HTERT RPE-1 (cell line): ENCODE measurements around the gene C1QTNF12.

Experiments
- in situ Hi-C: fragments of 300-500 bp; cut with MboI; formaldehyde crosslinking; loops from 4 replicates; pipeline ENCODE4 v1.14.3; 2020; ENCODE audit warnings: low sequenced_read_pairs

Gene C1QTNF12

GRCh38 chr1:1241588-1242219 is 4.8 kb downstream of the C1QTNF12 start:
- in situ Hi-C loops, result no loop called here

- in situ Hi-C loops, result no loop called here
Measured at GRCh38 chr1:1240822-1241587, 5.5 kb downstream of the C1QTNF12 start.

GRCh38 chr1:1240348-1240732 is 6.2 kb downstream of the C1QTNF12 start:
- in situ Hi-C loops, result no loop called here

GRCh38 chr1:1239614-1240347 is 6.7 kb downstream of the C1QTNF12 start:
- in situ Hi-C loops, result no loop called here

- in situ Hi-C loops, result no loop called here
Measured at GRCh38 chr1:1239227-1239613, 7.3 kb downstream of the C1QTNF12 start.

- in situ Hi-C loops, result no loop called here
Measured at GRCh38 chr1:1238702-1239178, 7.8 kb downstream of the C1QTNF12 start.

GRCh38 chr1:1237874-1238701 is 8.4 kb downstream of the C1QTNF12 start:
- in situ Hi-C loops, result no loop called here

- in situ Hi-C loops, result no loop called here
Measured at GRCh38 chr1:1236945-1237873, 9.3 kb downstream of the C1QTNF12 start.

- in situ Hi-C loops, result no loop called here
Measured at GRCh38 chr1:1236176-1236763, 10.3 kb downstream of the C1QTNF12 start.

GRCh38 chr1:1235016-1235744 is 11.3 kb downstream of the C1QTNF12 start:
- in situ Hi-C loops, result no loop called here

GRCh38 chr1:1234180-1234808 is 12.2 kb downstream of the C1QTNF12 start:
- in situ Hi-C loops, result no loop called here

- in situ Hi-C loops, result no loop called here
Measured at GRCh38 chr1:1233567-1233892, 13.0 kb downstream of the C1QTNF12 start.

GRCh38 chr1:1232796-1233566 is 13.5 kb downstream of the C1QTNF12 start:
- in situ Hi-C loops, result no loop called here

- in situ Hi-C loops, result no loop called here
Measured at GRCh38 chr1:1232208-1232795, 14.2 kb downstream of the C1QTNF12 start, which contains the start of gene B3GALT6. B3GALT6 (plus strand) TSS chr1:1232237; CDS start chr1:1232279, 42 bp downstream.

- in situ Hi-C loops, result no loop called here
Measured at GRCh38 chr1:1231400-1232207, 14.9 kb downstream of the C1QTNF12 start, which contains the start of gene SDF4. SDF4 (minus strand) TSS chr1:1232001; CDS start chr1:1228772, 3,229 bp downstream.
